ENCODE results near the gene ZNF700. TPM values are rescaled to one million over a fixed set of nuclear protein-coding genes. Genes with fewer than 3 reads are reported as not detected.
A peak's percentile ranks its signal among the peaks of the same experiment; 100 is the strongest.
"Not testable (repeated sequence)": the region's sequence is repeated elsewhere in the genome, so short reads cannot be mapped to it uniquely, and the experiment has no call there.

ZNF700 gene
- polyA plus RNA-seq: 1 to 10 TPM; 3.7 to 6.2 (median 4.4) TPM

- WGBS, 3 donors: 0% methylated on average over 44 to 53 of the region's 53 CpGs
- peak within 1 kb of the TSS; percentile 79 for H3K27ac ChIP-seq (ENCODE audit: low read depth, low read length)
These were observed at the start of gene ZNF700 for GRCh38 chr19:11924886-11925650. TSS of gene ZNF700 (plus strand) at chr19:11925107. CDS start at chr19:11925211, 104 bp downstream.

DNA sequence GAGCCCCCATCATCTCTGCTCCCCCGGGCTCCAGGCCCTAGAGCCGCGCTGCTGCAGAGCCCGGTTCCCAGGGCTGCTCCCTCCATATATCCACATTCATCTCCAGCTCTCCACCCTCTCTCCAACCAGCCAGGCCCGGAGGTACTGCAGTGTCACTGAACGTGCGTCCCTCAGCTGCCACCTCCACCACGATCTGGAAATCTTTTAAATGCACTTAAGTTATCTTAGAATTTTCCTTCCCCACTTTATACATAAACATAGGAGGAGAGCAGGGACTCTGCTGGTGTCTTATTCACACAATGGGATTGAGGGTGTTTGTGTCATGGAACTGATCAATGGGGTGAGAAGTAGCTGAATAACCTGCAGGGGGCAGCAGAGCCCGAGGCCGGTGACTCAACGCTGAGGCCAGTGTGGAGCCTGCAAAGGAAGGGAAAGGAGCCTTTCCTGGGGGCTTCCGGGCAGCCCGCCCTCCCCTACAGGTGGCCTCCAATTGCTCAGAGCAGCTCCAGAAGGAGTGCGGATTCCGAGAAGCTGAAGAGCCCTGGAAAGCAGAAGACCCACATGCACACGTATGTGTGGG, 45.1 kb upstream of the ZNF700 start:
- not testable (repeated sequence) for H3K27ac ChIP-seq (ENCODE audit: low read depth, low read length)
- WGBS, 3 donors: 70 to 82% (median 77%) methylated on average over 16 of the region's 16 CpGs

- 86 to 96% (median 91%) methylated on average over 12 of the region's 12 CpGs for WGBS, 3 donors
These were observed 44.3 kb upstream of the ZNF700 start for GRCh38 chr19:11880598-11880997.

GRCh38 chr19:11881151-11881800, 43.6 kb upstream of the ZNF700 start:
- WGBS, 3 donors: 10 to 19% (median 16%) methylated on average over 10 of the region's 10 CpGs
- no peak overlapping the region for H3K27ac ChIP-seq (ENCODE audit: low read depth, low read length)

More at GRCh38 chr19:11880598-11880997, 44.3 kb upstream of the ZNF700 start:
- no peak overlapping the region for H3K27ac ChIP-seq (ENCODE audit: low read depth, low read length)

DNA sequence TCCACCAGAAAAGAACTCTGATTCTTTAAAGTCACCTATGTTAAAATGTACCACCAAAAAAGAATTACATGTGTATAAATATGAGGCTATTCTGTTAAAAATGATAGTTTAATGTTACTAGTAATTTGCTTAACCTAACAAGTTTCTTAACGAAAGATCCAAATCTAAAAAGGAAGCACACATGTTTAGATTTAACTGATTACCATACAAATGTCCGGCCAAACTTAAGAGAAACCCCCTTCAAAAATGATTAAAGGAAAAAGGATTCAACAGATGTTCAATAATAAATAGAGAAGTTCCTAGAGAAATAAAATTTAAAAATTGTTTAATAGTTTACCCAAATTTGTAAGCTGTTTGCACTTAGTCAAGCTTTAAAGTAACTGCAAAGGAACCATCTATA, 42.3 kb upstream of the ZNF700 start:
- H3K27ac ChIP-seq (ENCODE audit: low read depth, low read length): no peak overlapping the region
- 34 to 70% (median 56%) methylated on average over 2 of the region's 2 CpGs for WGBS, 3 donors

- 18 to 56% (median 20%) methylated on average over 7 of the region's 7 CpGs for WGBS, 3 donors
- no peak overlapping the region for H3K27ac ChIP-seq (ENCODE audit: low read depth, low read length)
These were observed 37.7 kb upstream of the ZNF700 start for GRCh38 chr19:11887234-11887610.

DNA sequence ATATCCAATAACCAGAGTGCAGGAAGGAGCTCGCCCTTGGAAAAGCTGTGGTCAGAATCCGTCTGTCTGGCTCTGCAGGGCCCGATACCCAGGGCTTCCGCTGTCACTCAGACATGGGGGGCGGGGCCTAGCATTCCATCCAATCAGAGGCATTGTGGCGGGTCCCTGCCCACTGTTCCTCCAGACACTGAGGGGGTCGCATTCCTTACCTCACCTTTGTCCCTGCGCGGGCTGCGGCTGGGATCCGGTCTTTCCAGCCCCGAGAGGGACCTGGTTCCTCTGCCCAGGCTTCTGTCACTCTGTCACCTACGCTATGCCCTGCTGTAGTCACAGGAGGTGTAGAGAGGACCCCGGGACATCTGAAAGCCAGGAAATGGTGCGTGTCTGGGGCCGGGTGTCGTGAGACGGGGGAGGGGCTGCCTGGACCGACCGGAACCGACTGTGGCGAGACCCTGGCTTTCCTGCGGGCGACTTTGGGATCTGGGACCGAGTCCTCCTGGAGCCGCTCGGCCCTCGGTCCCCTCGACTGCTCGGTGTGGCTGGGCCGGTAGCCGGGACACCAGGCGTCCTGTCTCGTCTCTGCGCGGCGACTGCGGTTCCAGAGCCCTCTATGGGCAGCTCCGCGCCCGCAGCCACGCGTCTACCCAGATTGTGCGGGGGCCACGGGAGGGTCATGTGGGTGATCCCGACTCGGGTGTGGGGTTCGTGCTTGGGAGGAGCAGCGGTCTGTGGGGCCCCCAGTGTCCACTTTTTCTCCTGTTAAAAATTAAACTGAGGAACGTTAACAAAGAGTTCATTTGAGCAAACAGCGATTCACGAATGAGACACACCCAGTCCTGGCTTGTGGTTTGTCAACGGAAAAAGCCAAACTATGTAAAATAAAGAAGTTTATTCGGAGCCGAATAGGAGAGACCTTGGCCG, 37.0 kb upstream of the ZNF700 start, which contains the start of gene ZNF69:
Gene ZNF69 (plus strand): TSS at position 172 of the 921 bp plus-strand sequence. CDS start 142 bp downstream, at position 314.
- no peak within 1 kb of the TSS for H3K27ac ChIP-seq (ENCODE audit: low read depth, low read length)
- WGBS, 3 donors: 0 to 1% (median 0%) methylated on average over 55 to 56 of the region's 56 CpGs

DNA sequence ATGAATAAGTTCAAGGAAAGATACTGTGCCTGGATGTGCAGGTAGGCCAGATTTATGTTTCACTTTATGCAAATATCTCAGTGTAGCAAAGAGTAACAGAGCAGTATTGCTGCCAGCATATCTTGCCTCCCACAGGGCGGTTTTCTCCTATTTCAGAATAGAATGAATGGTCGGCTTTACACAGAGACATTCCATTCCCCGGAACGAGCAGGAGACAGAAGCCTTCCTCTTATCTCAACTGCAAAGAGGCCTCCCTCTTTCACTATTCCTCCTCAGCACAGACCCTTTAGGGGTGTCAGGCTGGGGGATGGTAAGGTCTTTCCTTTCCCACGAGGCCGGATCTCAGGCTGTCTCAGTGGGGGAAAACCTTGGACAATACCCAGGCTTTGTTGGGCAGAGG, 35.0 kb upstream of the ZNF700 start:
- WGBS, 3 donors: 70 to 74% (median 71%) methylated on average over 6 of the region's 6 CpGs
- not testable (repeated sequence) for H3K27ac ChIP-seq (ENCODE audit: low read depth, low read length)

GRCh38 chr19:11890634-11891033, 34.3 kb upstream of the ZNF700 start:
- 91 to 94% (median 93%) methylated on average over 5 of the region's 5 CpGs for WGBS, 3 donors
- no peak overlapping the region for H3K27ac ChIP-seq (ENCODE audit: low read depth, low read length)

- 96 to 98% (median 98%) methylated on average over 6 of the region's 6 CpGs for WGBS, 3 donors
- H3K27ac ChIP-seq (ENCODE audit: low read depth, low read length): no peak overlapping the region
These were observed 30.1 kb upstream of the ZNF700 start for GRCh38 chr19:11894851-11895250.

GRCh38 chr19:11902228-11902627, 22.7 kb upstream of the ZNF700 start:
- no peak overlapping the region for H3K27ac ChIP-seq (ENCODE audit: low read depth, low read length)

DNA sequence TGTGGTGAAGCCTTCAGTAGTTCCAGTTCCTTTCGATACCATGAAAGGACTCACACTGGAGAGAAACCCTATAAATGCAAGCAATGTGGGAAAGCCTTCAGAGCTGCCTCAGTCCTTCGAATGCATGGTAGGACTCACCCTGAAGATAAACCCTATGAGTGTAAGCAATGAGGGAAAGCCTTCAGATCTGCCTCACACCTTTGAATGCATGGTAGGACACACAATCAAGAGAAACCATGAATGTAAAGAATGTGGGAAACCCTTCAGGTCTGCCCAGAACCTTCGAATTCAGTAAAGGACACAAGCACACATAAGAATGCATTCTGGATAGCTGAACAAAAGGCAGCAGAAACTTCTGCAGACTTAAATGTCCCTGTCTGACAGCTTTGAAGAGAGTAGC, 19.0 kb upstream of the ZNF700 start:
- no peak overlapping the region for H3K27ac ChIP-seq (ENCODE audit: low read depth, low read length)
- WGBS, 3 donors: 94 to 98% (median 97%) methylated on average over 3 of the region's 3 CpGs

More at GRCh38 chr19:11902228-11902627, 22.7 kb upstream of the ZNF700 start:
- 96 to 100% (median 99%) methylated on average over 3 of the region's 3 CpGs for WGBS, 3 donors

DNA sequence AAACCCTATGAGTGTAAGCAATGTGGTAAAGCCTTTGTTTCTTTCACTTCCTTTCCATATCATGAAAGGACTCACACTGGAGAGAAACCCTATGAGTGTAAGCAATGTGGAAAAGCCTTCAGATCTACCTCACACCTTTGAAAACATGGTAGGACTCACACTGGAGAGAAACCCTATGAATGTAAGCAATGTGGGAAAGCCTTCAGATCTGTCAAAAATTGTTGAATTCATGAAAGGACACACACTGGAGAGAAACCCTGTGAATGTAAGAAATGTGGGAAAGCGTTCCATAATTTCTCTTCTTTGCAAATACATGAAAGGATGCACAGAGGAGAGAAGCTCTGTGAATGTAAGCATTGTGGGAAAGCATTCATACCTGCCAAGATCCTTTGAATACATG, 13.0 kb upstream of the ZNF700 start:
- WGBS, 3 donors: 97 to 100% (median 98%) methylated on average over 1 of the region's 1 CpG
- H3K27ac ChIP-seq (ENCODE audit: low read depth, low read length): not testable (repeated sequence)

GRCh38 chr19:11914417-11915051, 10.4 kb upstream of the ZNF700 start:
- H3K27ac ChIP-seq (ENCODE audit: low read depth, low read length): not testable (repeated sequence)
- WGBS, 3 donors: 94 to 97% (median 96%) methylated on average over 4 of the region's 4 CpGs

- H3K27ac ChIP-seq (ENCODE audit: low read depth, low read length): no peak overlapping the region
- WGBS, 3 donors: 18 to 45% (median 34%) methylated on average over 6 of the region's 6 CpGs
These were observed 2.9 kb upstream of the ZNF700 start for GRCh38 chr19:11921852-11922495.

DNA sequence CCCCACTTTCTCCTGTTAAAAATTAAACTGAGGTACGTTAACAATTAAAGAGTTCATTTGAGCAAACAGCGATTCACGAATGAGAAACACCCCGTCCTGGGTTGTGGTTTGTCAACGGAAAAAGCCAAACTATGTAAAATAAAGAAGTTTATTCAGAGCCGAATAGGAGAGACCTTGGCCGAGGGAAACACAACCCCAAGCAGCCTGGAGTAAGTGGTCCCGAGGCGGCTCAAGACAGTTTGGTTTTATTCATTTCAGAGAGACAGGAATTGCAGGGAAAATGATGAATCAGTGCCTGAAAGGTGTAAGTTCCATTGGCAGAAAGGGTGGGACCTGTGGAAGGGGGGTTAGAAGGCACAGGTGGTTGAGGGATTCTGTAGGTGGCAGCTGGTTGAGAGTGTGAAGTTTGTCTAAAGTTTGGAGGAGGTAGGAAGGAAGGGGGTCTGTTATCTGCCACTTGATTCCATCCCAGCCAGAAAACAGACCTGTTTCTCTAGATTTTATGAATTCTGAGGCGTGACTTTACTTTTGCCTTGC, 812 bp downstream of the ZNF700 start:
- H3K27ac ChIP-seq (ENCODE audit: low read depth, low read length): peak overlapping the region; percentile 52
- 4 to 7% (median 7%) methylated on average over 10 of the region's 10 CpGs for WGBS, 3 donors

DNA sequence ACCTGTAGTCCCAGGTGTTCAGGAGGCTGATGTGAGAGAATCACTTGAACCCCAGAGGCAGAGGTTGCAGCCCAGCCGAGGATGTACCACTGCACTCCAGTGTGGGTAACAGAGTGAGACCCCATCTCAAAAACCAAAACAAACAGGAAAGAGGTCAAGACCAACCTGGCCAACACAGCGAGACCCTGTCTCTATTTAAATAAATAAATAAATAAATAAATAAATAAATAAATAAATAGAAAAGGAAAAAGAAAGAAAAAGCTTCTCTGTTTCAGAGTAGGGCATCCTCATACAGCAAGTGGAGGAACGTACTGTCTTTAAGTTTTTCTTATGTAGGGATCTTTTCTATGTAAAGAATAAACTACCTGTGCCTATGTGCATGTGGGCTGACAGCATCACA, 2.3 kb downstream of the ZNF700 start:
- H3K27ac ChIP-seq (ENCODE audit: low read depth, low read length): no peak overlapping the region
- WGBS, 3 donors: 90 to 98% (median 96%) methylated on average over 3 of the region's 3 CpGs
